Adrenal gland (tissue), 5 donors: ENCODE data around the gene SRGAP3.

Experiments used
- CTCF ChIP-seq, 6 experiments: fragments of 450-650 bp in 4 of 6; fragments of 200-600 bp in 2 of 6; sonication (generic) in 1 of 6; IDR thresholded peaks; 1 replicate in 5 of 6; 2 replicates in 1 of 6; pipeline versions ENCODE4 v1.5.1 to v1.8.0; 2016 to 2021; ENCODE audit warnings: antibody characterized with exemption in 6 of 6, mild to moderate bottlenecking in 2 of 6, moderate library complexity in 1 of 6
- POLR2A ChIP-seq, 2 donors: fragments of 450-650 bp; IDR thresholded peaks; one replicate each; pipeline ENCODE4 v1.6.1; 2017; ENCODE audit warnings: antibody characterized with exemption in 2 of 2, mild to moderate bottlenecking in 2 of 2, moderate library complexity in 1 of 2
- donor health status: DM: no; HTN: no; CAD: no.

- no peak for TF ChIP-seq CTCF (IDR thresholded peaks at IDR 0.05)
- no peak for TF ChIP-seq POLR2A (IDR thresholded peaks at IDR 0.05)
Observed at GRCh38 chr3:9020426-9020825, 229.0 kb downstream of the SRGAP3 start.
